Neural crest cell (in vitro differentiated cells): ENCODE measurements around the gene C6orf58. TPM values are rescaled to one million over a fixed set of nuclear protein-coding genes. Genes with fewer than 3 reads are reported as not detected.

ENCODE experiments used
- DNase-seq: peaks from one replicate; pipeline ENCODE4 v3.0.0; 2021; ENCODE audit warnings: low read depth, mixed read lengths, low spot score
- H3K27ac Mint-ChIP-seq: one replicate; pipeline ENCODE4 v1.8.0; 2021; ENCODE audit warnings: mild to moderate bottlenecking, mixed read lengths; ENCODE audit not compliant: unreplicated experiment
- H3K27me3 Mint-ChIP-seq: 2 replicates; pipeline ENCODE4 v1.8.0; 2021; ENCODE audit warnings: low read depth, mild to moderate bottlenecking, mixed read lengths
- H3K36me3 Mint-ChIP-seq: 2 replicates; pipeline ENCODE4 v1.8.0; 2021; ENCODE audit warnings: low read depth, mild to moderate bottlenecking, mixed read lengths
- H3K4me1 Mint-ChIP-seq: 2 replicates; pipeline ENCODE4 v1.8.0; 2021; ENCODE audit warnings: mixed read lengths
- H3K4me3 Mint-ChIP-seq: one replicate; pipeline ENCODE4 v1.8.0; 2021; ENCODE audit warnings: mild to moderate bottlenecking, mixed read lengths
- H3K9me3 Mint-ChIP-seq: 2 replicates; pipeline ENCODE4 v1.8.0; 2021; ENCODE audit warnings: mixed read lengths
- total RNA-seq: library from RNA; stranded (reverse); gene quantifications from 2 replicates; pipeline ENCODE4 v1.2.1, GENCODE V29; 2021
- TF ChIP-seq, protein P1 (sequence below): fragments of 200-600 bp; sonication (generic); conservative IDR thresholded peaks from 2 replicates; pipeline ENCODE4 v1.5.0; 2021; ENCODE audit warnings: antibody characterized with exemption, mild to moderate bottlenecking

The C6orf58 gene
- total RNA-seq, 1 donor from 2014 or later, result not detected

DNA sequence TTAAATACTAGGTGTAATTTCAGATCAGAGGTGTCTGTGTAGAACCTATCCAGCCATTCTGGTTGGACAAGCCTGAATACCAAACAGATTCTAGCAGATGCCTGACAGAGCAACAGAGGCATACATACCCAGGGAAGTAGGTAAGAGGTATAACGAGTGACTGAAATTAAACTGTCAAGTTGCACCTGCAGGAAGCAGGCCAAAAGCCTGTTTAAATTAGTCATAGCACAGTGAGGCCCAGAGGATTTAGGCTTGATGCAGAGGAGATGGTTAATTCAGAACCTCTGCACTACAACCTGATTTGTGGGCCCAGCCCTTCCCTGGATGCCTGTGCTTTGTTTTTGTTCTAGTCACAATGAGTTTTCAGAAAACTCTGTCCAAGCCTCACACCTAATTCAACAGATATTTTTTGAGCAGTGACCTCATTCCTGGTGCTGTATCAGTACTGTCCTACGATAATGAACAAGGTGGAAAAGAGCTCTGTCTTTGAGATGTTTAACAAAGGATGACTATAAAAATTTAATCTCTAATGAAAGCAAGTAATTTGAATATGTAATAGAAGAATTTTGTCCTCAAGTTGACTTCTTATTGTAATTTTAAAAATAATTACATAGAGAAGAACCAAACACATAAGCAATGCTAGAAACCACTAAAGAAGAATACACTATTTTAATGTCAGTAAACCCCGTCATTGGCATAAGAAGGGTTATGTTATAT, 31.7 kb downstream of the C6orf58 start:
- Mint-ChIP-seq H3K9me3 (peaks cover 3% of the 10 kb centered on the region), H3K27me3 (no peaks in the 10 kb centered on the region), H3K36me3 (no peaks in the 10 kb centered on the region), H3K4me3 (no peak overlapping the region), H3K27ac (no peak overlapping the region), H3K4me1 (no peaks in the 10 kb centered on the region)
- no peak for DNase-seq
- TF ChIP-seq, protein P1, sequence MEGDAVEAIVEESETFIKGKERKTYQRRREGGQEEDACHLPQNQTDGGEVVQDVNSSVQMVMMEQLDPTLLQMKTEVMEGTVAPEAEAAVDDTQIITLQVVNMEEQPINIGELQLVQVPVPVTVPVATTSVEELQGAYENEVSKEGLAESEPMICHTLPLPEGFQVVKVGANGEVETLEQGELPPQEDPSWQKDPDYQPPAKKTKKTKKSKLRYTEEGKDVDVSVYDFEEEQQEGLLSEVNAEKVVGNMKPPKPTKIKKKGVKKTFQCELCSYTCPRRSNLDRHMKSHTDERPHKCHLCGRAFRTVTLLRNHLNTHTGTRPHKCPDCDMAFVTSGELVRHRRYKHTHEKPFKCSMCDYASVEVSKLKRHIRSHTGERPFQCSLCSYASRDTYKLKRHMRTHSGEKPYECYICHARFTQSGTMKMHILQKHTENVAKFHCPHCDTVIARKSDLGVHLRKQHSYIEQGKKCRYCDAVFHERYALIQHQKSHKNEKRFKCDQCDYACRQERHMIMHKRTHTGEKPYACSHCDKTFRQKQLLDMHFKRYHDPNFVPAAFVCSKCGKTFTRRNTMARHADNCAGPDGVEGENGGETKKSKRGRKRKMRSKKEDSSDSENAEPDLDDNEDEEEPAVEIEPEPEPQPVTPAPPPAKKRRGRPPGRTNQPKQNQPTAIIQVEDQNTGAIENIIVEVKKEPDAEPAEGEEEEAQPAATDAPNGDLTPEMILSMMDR, result no peak

DNA sequence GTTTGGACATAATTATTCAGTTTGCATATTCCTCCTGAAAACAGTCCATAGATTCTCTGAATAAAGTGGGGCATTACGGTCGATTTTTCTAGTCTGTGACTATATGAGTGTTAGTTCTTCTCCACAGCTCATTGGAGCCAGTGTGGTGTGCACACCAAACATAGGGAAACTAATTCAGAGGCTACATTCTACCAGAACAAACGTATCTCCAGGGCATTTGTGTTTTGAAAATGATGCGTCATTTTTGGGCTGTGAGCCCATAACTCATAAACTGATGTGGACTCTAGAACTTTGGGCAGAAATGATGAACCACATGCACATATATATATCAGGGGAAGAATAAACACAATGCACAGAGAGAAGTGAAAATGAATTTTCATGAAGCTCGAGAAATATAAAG, 41.8 kb downstream of the C6orf58 start:
- TF ChIP-seq, protein P1, result no peak
- no peak for DNase-seq
- no peaks in the 10 kb centered on the region for H3K36me3 Mint-ChIP-seq
- no peak overlapping the region for H3K4me3 Mint-ChIP-seq
- no peaks in the 10 kb centered on the region for H3K27me3 Mint-ChIP-seq
- H3K4me1 Mint-ChIP-seq, result no peaks in the 10 kb centered on the region
- H3K27ac Mint-ChIP-seq, result no peak overlapping the region
- H3K9me3 Mint-ChIP-seq, result peaks cover 3% of the 10 kb centered on the region

DNA sequence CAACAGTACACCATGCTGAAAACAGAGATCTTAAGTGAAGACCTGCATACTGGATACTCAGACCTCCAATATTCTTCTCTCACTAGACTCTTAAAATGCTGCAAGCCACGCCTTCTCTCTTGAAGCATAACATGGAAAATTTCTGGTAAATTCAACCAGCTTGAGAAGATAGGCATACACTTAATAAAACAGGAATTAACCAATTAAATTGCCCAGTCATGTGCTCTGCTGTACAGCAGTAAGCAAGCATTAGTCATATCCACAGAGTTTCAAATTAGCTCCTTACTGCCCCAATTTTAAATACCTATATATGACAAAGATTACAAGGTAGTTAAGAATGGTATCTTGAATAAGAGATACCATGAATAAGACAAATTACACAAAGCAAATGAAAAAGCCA, 53.8 kb downstream of the C6orf58 start:
- no peak for DNase-seq
- TF ChIP-seq, protein P1, result no peak
- no peak overlapping the region for H3K4me3 Mint-ChIP-seq
- no peaks in the 10 kb centered on the region for H3K36me3 Mint-ChIP-seq
- H3K4me1 Mint-ChIP-seq, result no peaks in the 10 kb centered on the region
- no peaks in the 10 kb centered on the region for H3K27me3 Mint-ChIP-seq
- H3K27ac Mint-ChIP-seq, result no peak overlapping the region
- H3K9me3 Mint-ChIP-seq, result no peaks in the 10 kb centered on the region

DNA sequence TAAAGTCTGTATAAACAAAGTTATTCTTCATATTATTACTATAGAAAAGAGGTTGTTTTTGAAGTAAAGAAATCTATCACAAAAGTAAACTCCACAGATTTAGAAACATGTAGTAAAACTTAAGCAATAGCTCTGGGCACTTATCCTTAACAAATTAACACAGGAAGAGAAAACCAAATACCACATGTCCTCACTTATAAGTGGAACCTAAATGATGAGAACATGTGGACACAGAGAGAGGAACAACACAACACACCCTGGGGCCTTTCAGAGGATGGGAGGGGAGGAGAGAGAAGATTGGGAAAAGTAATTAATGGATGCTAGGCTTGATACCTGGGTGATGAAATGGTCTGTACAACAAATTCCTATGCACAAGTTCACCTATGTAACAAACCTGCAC, 57.2 kb downstream of the C6orf58 start:
- Mint-ChIP-seq H3K4me1 (no peaks in the 10 kb centered on the region), H3K27ac (no peak overlapping the region), H3K9me3 (no peaks in the 10 kb centered on the region), H3K36me3 (no peaks in the 10 kb centered on the region), H3K27me3 (no peaks in the 10 kb centered on the region), H3K4me3 (no peak overlapping the region)
- TF ChIP-seq, protein P1, result no peak
- no peak for DNase-seq

DNA sequence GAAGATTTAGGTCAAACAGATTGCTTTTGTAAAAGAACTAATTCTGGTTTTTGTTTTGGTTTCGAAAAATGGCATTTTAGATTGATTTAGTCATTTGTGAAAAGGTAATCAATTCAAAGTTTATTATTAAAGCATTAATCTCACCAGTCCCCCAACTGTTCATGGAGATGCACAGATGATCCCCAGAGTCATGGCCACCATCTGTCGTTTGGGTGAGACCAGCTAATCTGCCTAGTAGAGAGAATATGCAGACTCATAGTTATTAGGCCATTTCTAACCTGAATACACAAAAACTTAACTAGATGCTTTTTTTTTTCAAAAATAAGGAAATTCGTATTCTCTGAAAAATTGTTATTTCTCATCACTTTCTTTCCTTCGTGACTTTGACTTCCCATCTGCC, 58.1 kb downstream of the C6orf58 start:
- no peak overlapping the region for H3K4me3 Mint-ChIP-seq
- no peaks in the 10 kb centered on the region for H3K9me3 Mint-ChIP-seq
- H3K27ac Mint-ChIP-seq, result no peak overlapping the region
- TF ChIP-seq, protein P1, result no peak
- no peaks in the 10 kb centered on the region for H3K27me3 Mint-ChIP-seq
- DNase-seq, result no peak
- H3K4me1 Mint-ChIP-seq, result no peaks in the 10 kb centered on the region
- no peaks in the 10 kb centered on the region for H3K36me3 Mint-ChIP-seq
